ENCODE results near the gene TMOD1. TPM values are rescaled to one million over a fixed set of nuclear protein-coding genes. Genes with fewer than 3 reads are reported as not detected.

Gene TMOD1
- total and polyA plus RNA-seq, 10 of the 15 experiments (the other 5 are each of a cell fraction or from before 2014, with no cell fraction given): 4.0 to 44.1 (median 15.4) TPM

GRCh38 chr9:97527626-97528528 lies 26.4 kb downstream of the TMOD1 start (continued):
- TF ChIP-seq JUNB (IDR thresholded peaks at IDR 0.05) (no peak), ZZZ3 (IDR thresholded peaks at IDR 0.05; ENCODE audit: control insufficient read depth, insufficient read length, low read depth) (no peak), EGR1 (IDR thresholded peaks at IDR 0.05; ENCODE audit: borderline replicate concordance in 1 of 2, low read depth in 2 of 2, low read length in 2 of 2) (no peak), SMC3 (IDR thresholded peaks at IDR 0.05; ENCODE audit: borderline replicate concordance, low read length) (peak; percentile 8; the same call in 1 of the 2 replicates), CEBPB (IDR thresholded peaks at IDR 0.05; ENCODE audit: borderline replicate concordance in 1 of 2, low read depth in 2 of 2, low read length in 2 of 2) (no peak), NFYA (IDR thresholded peaks at IDR 0.05; ENCODE audit: borderline replicate concordance, low read depth, low read length) (no peak), ZNF207 (IDR thresholded peaks at IDR 0.05; ENCODE audit: borderline replicate concordance) (no peak), MYC (IDR thresholded peaks at IDR 0.05; ENCODE audit: insufficient read depth, insufficient read length, insufficient replicate concordance, low read length, severe bottlenecking) (no peak), SREBF1 (IDR thresholded peaks at IDR 0.05; ENCODE audit: low read length) (no peak), DPF2 (IDR thresholded peaks at IDR 0.05) (no peak; the same call in 1 of the 2 replicates), ZNF217 (IDR thresholded peaks at IDR 0.05) (no peak), TARDBP (IDR thresholded peaks at IDR 0.05; ENCODE audit: borderline replicate concordance) (no peak), RBBP5 (conservative IDR thresholded peaks at IDR 0.05) (no peak), SMAD5 (IDR thresholded peaks at IDR 0.05; ENCODE audit: low read depth) (no peak), PML (IDR thresholded peaks at IDR 0.05; ENCODE audit: low read length) (no peak), RELA (IDR thresholded peaks at IDR 0.05; ENCODE audit: borderline replicate concordance, partially characterized antibody) (no peak), BACH1 (IDR thresholded peaks at IDR 0.05; ENCODE audit: borderline replicate concordance) (no peak), ATF7 (IDR thresholded peaks at IDR 0.05; ENCODE audit: low read depth) (no peak), RELB (IDR thresholded peaks at IDR 0.05; ENCODE audit: low read depth) (no peak), EED (IDR thresholded peaks at IDR 0.05; ENCODE audit: low read depth) (peak; percentile 78), SIN3A (IDR thresholded peaks at IDR 0.05; ENCODE audit: low read depth, low read length) (no peak), SPI1 (IDR thresholded peaks at IDR 0.05; ENCODE audit: borderline replicate concordance, insufficient read depth, low read depth, low read length) (peak; percentile 32; the same call in 1 of the 2 replicates), RCOR1 (conservative IDR thresholded peaks at IDR 0.05; ENCODE audit: low read depth, low read length) (no peak)
- TF ChIP-seq, protein P1, sequence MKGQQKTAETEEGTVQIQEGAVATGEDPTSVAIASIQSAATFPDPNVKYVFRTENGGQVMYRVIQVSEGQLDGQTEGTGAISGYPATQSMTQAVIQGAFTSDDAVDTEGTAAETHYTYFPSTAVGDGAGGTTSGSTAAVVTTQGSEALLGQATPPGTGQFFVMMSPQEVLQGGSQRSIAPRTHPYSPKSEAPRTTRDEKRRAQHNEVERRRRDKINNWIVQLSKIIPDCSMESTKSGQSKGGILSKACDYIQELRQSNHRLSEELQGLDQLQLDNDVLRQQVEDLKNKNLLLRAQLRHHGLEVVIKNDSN (IDR thresholded peaks at IDR 0.05; ENCODE audit: borderline replicate concordance, extremely low read length, insufficient read depth, low read depth, low read length): no peak
- TF ChIP-seq, protein P2, sequence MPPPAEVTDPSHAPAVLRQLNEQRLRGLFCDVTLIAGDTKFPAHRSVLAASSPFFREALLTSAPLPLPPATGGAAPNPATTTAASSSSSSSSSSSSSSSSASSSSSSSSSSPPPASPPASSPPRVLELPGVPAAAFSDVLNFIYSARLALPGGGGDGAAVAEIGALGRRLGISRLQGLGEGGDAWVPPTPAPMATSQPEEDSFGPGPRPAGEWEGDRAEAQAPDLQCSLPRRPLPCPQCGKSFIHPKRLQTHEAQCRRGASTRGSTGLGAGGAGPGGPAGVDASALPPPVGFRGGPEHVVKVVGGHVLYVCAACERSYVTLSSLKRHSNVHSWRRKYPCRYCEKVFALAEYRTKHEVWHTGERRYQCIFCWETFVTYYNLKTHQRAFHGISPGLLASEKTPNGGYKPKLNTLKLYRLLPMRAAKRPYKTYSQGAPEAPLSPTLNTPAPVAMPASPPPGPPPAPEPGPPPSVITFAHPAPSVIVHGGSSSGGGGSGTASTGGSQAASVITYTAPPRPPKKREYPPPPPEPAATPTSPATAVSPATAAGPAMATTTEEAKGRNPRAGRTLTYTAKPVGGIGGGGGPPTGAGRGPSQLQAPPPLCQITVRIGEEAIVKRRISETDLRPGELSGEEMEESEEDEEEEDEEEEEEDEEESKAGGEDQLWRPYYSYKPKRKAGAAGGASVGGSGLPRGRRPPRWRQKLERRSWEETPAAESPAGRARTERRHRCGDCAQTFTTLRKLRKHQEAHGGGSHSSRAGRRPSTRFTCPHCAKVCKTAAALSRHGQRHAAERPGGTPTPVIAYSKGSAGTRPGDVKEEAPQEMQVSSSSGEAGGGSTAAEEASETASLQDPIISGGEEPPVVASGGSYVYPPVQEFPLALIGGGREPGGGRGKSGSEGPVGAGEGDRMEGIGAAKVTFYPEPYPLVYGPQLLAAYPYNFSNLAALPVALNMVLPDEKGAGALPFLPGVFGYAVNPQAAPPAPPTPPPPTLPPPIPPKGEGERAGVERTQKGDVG (CRISPR knock-in tag; IDR thresholded peaks at IDR 0.05): no peak
